KG1 (cell line): Measurements from ENCODE around the gene EPHA2.
"Not testable (repeated sequence)": the region's sequence is repeated elsewhere in the genome, so short reads cannot be mapped to it uniquely, and the experiment has no call there.

ENCODE experiments used
- DNase-seq: peaks from one replicate; lab custom pipeline; 2025; lab: John Stamatoyannopoulos, UW

The EPHA2 gene

GRCh38 chr1:16155537-16156410 is at the start of gene EPHA2:
TSS of gene EPHA2 (minus strand) at chr1:16156069. CDS start at chr1:16155932, 137 bp downstream.
- DNase-seq = no peak

GRCh38 chr1:16205334-16205671 is 49.4 kb upstream of the EPHA2 start:
- DNase-seq = no peak

- DNase-seq = no peak
Measured at GRCh38 chr1:16204634-16205333, 48.9 kb upstream of the EPHA2 start.

DNA sequence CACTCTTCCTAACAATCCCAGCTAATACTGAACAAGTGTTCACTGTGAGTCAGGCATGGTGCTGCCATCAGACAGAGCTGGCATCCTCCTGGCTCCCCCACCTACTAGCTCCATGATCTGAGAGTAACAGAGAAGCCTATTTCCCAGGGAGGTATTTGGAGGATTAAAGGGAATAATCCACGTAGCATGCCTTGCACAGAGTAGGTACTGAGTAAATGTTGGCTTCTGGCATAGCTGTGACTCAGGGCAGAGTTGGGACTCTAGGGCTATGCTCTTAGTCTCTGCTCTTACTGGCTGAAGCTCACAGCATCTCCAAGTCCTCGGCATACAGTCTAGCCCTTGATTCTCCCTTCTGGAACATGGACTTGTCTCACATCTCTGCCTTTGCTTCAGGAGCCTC is 48.3 kb upstream of the EPHA2 start:
- DNase-seq = no peak

DNA sequence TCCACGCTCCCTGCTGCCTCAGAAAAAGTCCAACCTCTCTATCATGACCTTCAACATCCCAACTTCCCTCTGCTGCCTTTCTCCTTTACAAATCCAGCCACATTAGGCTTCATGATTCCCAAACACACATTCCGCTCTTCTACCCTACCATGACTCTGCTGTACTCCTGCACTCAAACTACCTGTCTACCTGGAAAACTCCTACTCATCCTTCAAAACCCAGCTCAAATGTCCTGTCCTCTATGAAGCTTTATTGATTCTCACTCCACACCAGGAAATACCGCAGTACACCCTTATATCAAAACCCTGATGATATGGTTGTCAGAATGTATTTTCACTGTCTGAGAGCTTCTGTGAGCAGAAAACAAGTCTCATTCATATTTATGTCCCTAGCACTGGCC is 47.7 kb upstream of the EPHA2 start:
- DNase-seq = no peak

- DNase-seq = no peak
Measured at GRCh38 chr1:16202281-16203210, 46.7 kb upstream of the EPHA2 start.

DNA sequence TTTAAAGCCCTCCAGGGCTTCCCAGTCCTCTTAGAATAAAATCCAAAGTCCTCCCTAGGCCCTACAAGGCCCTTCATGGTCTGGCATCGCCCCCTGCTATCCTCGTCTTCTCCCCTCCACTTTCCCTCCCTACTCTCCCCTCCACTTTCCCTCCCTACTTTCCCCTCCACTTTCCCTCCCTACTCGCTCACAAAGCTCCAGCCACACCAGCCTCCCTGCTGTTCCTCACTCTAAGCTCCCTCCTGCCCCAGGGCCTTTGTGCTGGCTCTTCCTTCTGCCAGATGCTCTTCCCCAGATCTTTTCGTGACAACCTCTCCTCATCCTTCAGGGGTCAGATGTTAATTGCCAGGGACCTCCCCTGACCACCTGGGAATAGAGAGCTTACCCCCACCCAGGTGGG is 43.8 kb upstream of the EPHA2 start:
- DNase-seq = no peak

DNA sequence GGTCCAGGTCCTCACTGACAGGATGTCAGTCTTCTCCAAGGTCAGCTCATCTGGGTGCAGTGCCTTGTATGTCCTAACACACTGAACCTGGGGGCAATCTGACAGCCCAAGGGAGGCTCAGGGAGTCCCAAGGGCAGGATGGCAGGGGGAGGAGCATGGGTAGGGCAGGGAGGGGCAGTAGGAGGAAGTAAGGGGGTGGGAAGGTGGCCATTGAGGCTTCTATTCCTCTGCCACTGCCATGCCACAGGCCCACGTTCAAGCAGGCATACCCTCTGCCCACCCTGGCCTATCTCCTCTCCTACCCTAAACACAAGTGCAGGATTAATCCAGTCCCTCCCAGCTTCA is 43.3 kb upstream of the EPHA2 start:
- no peak for DNase-seq

GRCh38 chr1:16198444-16199156 is 42.7 kb upstream of the EPHA2 start:
- no peak for DNase-seq

GRCh38 chr1:16196874-16197273 is 41.0 kb upstream of the EPHA2 start:
- DNase-seq = no peak

GRCh38 chr1:16196139-16196538 is 40.3 kb upstream of the EPHA2 start:
- not testable (repeated sequence) for DNase-seq

DNA sequence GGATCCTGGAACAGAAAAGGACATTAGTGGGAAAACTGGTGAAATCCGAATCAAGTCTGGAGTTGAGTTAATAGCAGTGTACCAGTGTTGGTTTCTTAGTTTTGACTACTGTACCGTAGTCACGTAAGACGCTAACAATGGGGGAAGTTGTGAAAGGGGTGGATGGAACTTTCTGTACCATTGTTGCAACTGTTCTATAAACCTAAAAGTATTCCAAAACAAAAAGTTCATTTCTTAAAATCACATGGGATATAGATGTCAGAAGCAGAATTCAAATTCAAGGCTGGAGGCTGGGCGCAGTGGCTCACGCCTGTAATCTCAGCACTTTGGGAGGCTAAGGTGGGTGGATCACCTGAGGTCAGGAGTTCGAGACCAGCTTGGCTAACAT is 39.6 kb upstream of the EPHA2 start:
- DNase-seq = no peak

DNA sequence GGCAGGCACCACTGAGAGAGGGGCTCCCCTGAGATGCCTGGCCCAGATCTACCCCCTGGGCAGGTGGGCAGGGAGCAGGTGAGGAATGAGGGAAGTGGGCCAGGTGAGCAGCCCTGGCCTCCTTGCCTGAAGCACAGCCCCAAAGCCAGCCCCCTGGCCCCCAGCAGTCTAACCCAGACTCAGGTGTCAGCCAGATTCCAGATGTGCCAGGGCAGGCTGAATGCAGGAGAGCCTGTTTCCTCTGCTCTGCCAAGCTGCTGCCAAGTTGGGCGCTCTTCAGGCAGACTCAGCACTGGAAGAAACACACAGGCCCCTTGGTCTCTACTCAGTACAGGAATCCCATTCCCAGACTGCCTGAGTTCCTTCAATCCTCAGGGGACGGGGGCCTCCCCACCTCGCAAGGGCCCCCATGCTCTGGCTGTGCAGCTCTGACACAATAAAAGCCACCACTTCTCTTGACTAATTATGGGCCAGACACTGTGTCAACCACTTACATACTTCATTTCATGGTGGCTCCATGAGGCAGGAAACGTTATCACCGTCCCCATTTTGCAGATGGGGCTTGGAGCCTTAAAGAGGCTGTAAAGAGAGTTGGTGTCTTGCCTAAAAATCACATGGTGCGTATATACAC is 36.2 kb upstream of the EPHA2 start:
- DNase-seq = no peak

- DNase-seq = no peak
Measured at GRCh38 chr1:16191309-16191708, 35.4 kb upstream of the EPHA2 start.

DNA sequence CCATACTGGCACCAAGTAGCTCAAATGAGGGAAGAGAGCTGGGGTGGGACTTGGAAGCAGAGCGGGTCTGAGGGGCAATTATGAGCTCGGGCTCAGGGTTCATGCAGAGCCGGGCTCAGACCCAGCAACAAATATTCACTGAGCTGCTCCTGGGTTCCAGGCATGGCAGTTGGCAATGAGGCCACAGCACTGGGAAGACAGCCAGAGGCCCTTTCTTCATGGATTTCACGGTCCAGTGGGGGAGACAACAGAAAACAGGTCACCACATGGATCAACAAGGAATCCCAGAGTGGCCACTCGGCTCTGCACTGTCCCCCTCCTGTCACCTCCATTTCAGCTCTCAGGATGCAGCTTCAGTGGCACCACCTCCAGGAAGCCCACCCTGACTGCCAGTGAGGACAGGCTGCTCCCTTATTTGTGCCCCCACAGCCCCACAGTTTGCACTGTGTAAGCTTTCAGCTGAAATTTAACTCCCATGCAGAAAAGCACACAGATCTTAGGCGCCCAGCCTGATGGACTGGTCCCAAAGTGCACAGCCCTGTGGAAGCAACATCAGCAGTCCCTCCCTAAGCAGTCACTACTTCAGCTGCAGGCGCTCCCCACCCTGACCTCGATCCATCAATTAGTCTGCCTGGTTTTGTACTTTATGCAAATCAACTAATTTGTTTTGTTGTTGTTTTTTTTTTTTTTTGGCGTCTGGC is 34.2 kb upstream of the EPHA2 start:
- DNase-seq = no peak

GRCh38 chr1:16189003-16189402 is 33.1 kb upstream of the EPHA2 start:
- no peak for DNase-seq

GRCh38 chr1:16187748-16188401 is 32.0 kb upstream of the EPHA2 start:
- peak; percentile 31 for DNase-seq

DNA sequence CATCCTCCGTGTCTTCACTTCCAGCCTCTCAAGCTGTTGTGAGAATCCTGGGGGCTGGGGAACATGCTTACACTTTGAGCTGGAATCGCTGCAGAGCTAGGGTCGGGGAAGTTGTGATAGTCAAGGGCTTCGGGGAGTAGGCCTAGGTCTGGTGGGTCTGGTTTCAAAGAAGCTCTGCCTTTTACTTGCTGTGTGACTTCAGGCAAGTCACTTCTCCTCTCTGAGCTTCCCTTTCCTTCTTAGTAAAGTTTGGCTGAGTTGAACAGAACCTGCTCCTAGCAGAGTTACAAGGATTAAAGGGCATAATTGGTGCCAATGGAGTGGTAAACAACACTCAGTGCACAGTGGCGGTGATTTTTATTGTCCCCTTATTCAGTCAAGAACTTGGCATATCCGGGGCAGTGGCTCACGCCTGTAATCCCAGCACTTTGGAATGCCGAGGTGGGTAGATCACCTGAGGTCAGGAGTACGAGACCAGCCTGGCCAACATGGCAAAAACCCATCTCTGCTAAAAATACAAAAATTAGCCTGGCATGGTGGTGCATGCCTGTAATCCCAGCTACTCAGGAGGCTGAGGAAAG is 30.9 kb upstream of the EPHA2 start:
- no peak for DNase-seq

GRCh38 chr1:16184557-16185303 is 28.9 kb upstream of the EPHA2 start:
- DNase-seq = no peak
